Subcutaneous preadipocyte (primary cell): ENCODE data around the gene GRAP2. TPM values are rescaled to one million over a fixed set of nuclear protein-coding genes. Genes with fewer than 3 reads are reported as not detected.

Experiments
- small RNA-seq: library from RNA; depleted of rRNA; stranded (forward); fragments of <200 nt; gene quantifications from one replicate; pipeline ENCODE3, GENCODE V24; 2012
- total RNA-seq: library from RNA; depleted of rRNA; stranded (reverse); fragments of >200 nt; gene quantifications from 2 replicates; pipeline ENCODE4 v1.2.3, GENCODE V29; 2012

Gene GRAP2
- total RNA-seq = not detected in 2 replicates

GRCh38 chr22:39900306-39901227 lies at the start of gene GRAP2:
Gene GRAP2 (plus strand): TSS chr22:39901084. CDS start chr22:39947107, 46,023 bp downstream.

GRCh38 chr22:39893526-39893925 lies 7.4 kb upstream of the GRAP2 start, which contains the start of gene ENTHD1:
Gene ENTHD1 (minus strand): TSS chr22:39893760. CDS start chr22:39887748, 6,012 bp downstream.

GRCh38 chr22:39959640-39960447 lies 59.0 kb downstream of the GRAP2 start, which contains the start of gene TMA7B:
Gene TMA7B (plus strand): TSS chr22:39960397. CDS start chr22:39964375, 3,978 bp downstream.

GRCh38 chr22:39994566-39995392 lies 93.9 kb downstream of the GRAP2 start, which contains the start of gene FAM83F:
Gene FAM83F (plus strand): TSS chr22:39994954. CDS start chr22:39995043, 89 bp downstream.

Small RNAs within 50 kb of the gene (small RNA-seq; reads per million reads assigned to genes)
- gene RN7SKP210 = not detected

Other genes with a start within 250 kb of the GRAP2 start
- gene ENTHD1, start 7.3 kb upstream of the GRAP2 start, total RNA-seq = not detected in 2 replicates
- gene TMA7B, start 59.3 kb downstream of the GRAP2 start, total RNA-seq = not detected in 2 replicates
- not detected in 2 replicates for gene FAM83F, start 93.9 kb downstream of the GRAP2 start, total RNA-seq